ENCODE measurements around the gene HSD17B7.
"Not testable (repeated sequence)": the region's sequence is repeated elsewhere in the genome, so short reads cannot be mapped to it uniquely, and the experiment has no call there.

HSD17B7 gene

DNA sequence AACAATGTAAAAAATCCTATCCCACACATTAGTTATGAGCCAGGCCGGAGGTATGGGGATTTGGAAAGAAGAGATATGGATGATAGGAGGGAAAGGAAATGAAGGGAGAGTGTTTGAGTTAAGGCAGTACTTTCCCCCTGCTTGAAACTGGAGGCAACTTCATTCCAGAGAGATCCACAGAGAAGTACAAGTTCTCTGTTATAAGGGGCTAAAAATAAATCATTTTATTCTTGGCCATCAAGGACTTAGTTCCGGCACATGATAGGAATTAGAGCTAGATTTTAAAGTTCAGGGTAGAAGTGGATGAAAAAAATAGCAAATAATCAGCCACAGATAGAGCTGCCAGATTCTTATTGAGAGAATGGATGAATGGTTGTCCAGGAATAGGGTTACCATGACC, 27.6 kb downstream of the HSD17B7 start:
- not testable (repeated sequence) for DNase-seq

DNA sequence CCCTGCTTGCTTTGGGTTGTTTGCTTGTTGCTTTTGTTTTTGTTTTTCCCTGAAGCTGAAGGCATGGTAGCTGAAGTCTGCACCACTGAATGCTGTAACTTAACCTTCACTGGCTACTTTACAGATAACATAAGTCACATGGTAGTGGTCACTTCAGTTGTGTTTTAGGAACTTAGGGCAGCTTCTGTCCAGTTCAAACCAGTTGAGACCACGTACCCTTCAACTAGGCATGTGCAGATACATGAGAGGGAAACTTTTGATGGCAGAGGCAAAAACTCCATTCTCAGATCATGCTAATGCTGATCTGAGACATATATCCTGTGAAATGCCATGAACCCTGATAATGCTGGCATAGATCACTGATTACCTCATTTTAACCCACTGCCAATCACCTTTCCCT, 28.2 kb downstream of the HSD17B7 start:
- DNase-seq: not testable (repeated sequence)

DNA sequence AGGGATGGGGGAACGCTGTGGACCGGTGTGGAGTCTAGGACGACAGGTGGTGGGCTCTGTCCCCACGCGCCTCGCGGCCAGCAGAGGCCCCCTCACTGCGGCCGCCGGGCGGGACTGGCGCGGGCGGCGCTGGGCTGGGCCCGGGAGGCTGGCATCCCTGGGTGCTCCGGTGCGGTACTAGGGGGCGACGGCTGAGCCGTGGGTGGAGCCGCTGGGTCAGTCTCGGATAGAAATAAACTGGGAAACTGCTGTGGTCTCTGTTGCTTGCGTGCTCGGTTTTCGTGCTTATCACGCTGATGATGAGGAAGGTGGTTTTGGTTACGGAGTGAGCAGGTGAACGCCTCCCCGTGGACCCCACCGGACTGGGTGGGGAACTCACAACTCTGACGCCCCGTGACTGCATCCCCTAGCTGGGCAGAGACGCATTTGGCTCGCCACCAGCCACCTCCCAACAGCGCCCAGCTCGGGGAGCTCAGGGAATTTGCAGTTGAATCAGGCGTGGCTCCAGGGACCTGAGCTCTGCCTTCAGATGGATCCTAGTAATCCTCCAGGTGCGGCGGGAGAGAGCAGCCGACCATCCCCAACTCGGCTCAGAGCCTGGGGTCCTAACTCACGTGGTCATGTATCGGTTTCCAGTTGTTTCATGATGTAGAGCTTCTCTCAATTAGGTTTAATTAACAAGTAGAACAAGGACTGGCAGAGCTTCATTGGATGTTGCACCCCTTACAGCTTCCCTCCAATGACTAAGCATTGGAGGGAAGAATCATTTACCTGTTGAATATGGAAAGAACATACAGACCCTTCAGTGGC, 32.1 kb downstream of the HSD17B7 start:
- DNase-seq: peak; percentile 67

DNA sequence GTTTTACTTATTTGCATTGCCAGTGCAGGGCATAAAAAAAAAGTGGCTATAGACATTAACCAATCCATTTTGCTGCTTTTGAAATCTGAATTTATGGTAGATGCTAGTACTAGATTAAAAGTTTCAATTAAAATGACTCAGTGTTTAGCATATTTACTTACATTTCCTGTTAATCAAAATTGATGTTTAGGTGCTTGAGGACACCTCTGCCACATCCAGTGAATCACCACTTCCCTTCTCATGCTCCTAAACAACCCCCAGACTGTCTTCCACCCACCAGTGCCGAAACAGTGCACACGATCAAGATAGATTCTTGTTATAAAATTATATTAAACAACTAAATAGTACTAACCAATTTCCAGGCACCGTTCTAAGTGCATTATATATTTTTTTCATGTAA, 32.7 kb downstream of the HSD17B7 start:
- DNase-seq: peak; percentile 46

DNA sequence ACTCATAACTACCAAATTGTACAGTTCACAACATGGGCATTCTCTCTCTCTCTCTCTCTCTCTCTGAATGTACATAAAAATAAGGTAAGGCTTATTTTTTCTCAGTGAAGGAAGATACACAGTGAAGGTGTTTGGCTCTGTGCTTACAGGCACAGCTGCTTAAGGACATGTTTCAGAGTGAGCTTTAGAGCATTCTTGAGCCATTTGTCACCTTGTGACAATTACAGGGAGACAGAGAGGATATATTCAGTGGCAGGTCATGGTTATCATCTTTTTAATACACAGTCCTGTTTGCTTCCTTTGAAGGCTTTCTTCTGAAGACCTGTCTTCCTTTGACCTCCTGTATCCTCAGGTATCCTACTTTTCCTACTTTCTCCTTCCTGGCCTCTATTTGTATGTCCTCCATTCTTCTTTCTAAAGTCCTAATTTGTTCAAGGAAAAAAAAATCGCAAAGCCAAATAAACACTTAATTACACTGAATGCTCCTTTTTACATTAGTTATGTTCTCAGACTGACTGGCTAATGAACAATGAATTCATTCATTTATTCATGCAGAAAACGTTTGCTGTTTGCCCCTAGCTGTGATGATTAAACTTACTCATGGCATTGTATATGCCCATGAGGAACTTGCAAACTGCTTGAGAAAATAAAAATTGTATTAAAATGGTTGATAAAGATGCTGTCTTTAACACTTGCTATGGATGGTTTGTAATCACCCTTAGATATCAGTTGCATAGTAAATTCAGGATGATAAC, 33.4 kb downstream of the HSD17B7 start:
- peak; percentile 15 for DNase-seq

GRCh38 chr1:162829268-162829667, 38.8 kb downstream of the HSD17B7 start:
- DNase-seq: no peak

GRCh38 chr1:162832470-162832869, 42.0 kb downstream of the HSD17B7 start:
- no peak for DNase-seq

GRCh38 chr1:162835157-162835899, 44.8 kb downstream of the HSD17B7 start:
- DNase-seq: no peak

DNA sequence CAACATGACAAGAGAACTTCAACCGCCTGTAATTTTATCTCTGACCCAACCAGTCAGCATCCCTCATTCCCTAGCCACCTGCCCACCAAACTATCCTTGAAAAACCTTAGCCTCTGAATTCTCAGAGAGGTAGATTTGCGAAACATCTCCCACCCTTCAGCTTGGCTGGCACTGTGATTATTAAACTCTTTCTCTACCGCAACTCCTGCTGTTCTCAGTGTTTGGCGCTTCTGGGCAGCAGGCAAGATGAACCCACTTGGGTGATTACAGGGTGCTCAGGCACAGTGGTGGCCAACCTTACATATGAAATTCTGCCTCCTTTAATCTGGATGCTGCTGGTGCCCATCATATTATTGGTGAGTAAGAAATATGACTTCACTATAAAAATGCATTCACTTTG, 48.4 kb downstream of the HSD17B7 start:
- no peak for DNase-seq

GRCh38 chr1:162840250-162840839, 49.8 kb downstream of the HSD17B7 start:
- no peak for DNase-seq

GRCh38 chr1:162844153-162844552, 53.7 kb downstream of the HSD17B7 start:
- no peak for DNase-seq

DNA sequence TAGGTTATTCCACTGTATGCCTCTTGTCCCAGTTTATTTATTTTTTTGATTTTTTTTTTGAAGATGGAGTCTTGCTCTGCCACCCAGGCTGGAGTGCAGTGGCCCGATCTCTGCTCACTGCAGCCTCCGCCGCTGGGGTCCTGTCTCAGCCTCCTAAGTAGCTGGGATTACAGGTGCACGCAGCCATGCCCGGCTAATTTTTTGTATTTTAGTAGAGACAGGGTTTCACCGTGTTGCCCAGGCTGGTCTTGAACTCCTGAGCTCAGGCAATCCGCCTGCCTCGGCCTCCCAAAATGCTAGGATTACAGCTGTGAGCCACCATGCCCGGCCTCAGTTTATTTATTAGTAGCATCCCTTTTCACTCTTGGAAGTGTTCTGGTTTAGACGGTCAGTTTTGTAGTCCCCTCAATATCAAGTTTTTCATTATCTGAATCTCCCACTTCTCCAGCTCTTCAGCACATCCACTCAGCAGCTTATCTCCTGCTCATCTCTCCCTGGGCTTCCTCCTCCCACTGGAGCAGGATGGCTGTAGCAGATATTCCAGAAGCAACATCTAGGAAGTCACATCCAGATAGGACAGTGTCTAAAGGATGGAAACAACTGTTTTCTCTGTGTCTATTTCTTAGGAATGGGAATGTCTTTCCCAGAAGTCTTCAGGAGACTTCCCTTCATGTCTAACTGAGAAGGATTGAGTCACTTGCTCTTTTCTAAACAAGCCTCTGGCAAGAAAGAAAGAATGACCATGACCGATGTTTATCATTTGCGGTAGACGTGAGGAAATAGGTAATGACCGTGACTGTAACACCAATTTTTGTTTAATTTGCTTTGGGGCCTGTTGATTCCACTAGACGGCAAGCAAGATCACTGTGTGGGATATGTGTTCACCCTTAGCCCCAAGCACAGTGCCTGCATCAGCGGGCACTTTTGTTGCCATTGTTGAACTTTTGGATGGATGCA, 56.0 kb downstream of the HSD17B7 start:
- no peak for DNase-seq

DNA sequence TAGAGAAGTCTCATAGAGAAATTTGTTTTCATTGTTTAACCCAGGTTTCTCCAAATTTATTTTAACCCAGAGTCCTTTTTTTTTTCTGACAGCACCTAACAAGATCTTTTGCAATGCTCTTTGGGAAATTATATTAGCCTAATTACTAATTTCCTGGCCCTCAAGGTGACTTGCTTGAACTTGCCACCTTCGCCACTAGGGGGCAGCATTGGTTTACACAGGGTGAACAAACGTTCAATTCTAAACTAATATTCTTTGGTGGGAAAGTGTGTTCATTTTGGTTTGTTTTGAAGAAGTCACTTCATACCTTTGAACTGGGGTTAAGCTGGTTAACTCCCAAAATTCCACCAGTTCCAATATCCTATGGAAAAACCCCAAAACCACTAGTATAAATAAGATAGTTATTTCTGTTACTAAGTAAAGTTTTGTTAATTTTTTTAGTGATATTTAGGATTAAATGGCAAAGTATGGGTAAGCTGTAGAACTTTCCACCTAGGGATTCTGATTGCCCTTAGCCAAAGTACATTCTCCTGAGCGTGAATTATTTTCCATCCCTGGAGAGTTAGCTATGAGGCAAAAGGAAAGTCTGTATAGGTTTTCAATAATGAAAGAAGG, 57.4 kb downstream of the HSD17B7 start:
- peak; percentile 85 for DNase-seq

DNA sequence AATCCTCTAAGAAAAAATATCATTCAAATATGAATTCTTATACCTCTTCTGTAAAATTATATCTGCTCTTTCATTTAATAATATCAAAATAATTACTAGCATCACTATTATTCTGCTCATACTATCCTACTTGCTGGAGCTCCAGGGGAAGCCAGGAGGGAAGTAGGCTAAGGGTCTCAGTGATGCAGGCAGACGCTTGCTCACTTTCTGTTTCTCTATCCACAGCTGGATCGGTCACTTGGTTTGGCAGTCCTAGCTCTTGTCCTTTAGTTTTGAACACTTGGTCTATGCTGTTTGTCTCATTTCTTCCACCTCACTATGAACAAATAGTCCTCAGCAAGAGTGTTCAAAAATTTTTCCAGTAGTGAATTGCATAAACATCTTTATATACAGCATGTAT, 59.2 kb downstream of the HSD17B7 start:
- DNase-seq: no peak

- no peak for DNase-seq
Measured at GRCh38 chr1:162851341-162851740, 60.8 kb downstream of the HSD17B7 start.

- peak; percentile 91 for DNase-seq
Measured at GRCh38 chr1:162854245-162854882, 63.9 kb downstream of the HSD17B7 start.

GRCh38 chr1:162855461-162856150, 65.1 kb downstream of the HSD17B7 start:
- DNase-seq: no peak

DNA sequence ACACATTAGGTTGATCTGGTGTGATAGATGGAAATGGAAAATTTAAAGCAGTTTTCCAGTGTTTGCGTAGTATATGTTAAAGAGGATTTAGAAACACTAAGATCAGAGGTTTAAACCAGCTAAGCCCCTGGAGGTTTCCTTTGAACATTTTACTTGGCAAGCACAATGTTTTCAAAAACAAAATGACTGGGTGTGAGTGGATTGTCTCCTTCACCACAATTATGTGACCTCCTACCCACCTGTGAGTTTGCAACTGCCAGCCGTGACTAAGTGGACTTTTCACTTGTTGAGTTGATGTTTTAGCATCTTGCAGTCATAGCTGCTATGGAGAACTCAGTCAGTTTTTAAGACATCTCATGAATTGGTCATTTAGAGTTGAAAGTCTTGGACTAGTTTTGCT, 65.8 kb downstream of the HSD17B7 start:
- DNase-seq: no peak

GRCh38 chr1:162857850-162858249, 67.3 kb downstream of the HSD17B7 start:
- no peak for DNase-seq

- no peak for DNase-seq
Measured at GRCh38 chr1:162859191-162859590, 68.7 kb downstream of the HSD17B7 start.

Measured in DMS53 (cell line).